Omental fat pad (tissue), 4 donors: ENCODE results near the gene THSD8. TPM values are rescaled to one million over a fixed set of nuclear protein-coding genes. Genes with fewer than 3 reads are reported as not detected.
"Not testable (repeated sequence)": the region's sequence is repeated elsewhere in the genome, so short reads cannot be mapped to it uniquely, and the experiment has no call there.

ENCODE experiments used
- ATAC-seq: fragments of 150-250 bp; one replicate; pipeline ENCODE4 v1.9.1; 2016; ENCODE audit warnings: mild to moderate bottlenecking, moderate library complexity; ENCODE audit not compliant: low FRiP score
- DNase-seq: peaks from one replicate; pipeline ENCODE4 v3.0.0-alpha.2; 2019; ENCODE audit warnings: low spot score
- total RNA-seq, 4 donors: library from RNA; depleted of rRNA; stranded (reverse); fragments of >200 nt; gene quantifications; one replicate each; pipeline ENCODE4 v1.1.0, GENCODE V29; 2016
- TF ChIP-seq, protein P1 (sequence below), 3 donors: fragments of 450-650 bp; IDR thresholded peaks; one replicate each; pipeline ENCODE4 v1.5.1; 2016 to 2017; ENCODE audit warnings: antibody characterized with exemption in 3 of 3, mild to moderate bottlenecking in 3 of 3, moderate library complexity in 2 of 3

THSD8 gene
- total RNA-seq, 4 donors from 2014 or later: not detected

GRCh38 chr19:12793290-12794195 lies 8.3 kb upstream of the THSD8 start:
- DNase-seq: no peak
- TF ChIP-seq, protein P1, sequence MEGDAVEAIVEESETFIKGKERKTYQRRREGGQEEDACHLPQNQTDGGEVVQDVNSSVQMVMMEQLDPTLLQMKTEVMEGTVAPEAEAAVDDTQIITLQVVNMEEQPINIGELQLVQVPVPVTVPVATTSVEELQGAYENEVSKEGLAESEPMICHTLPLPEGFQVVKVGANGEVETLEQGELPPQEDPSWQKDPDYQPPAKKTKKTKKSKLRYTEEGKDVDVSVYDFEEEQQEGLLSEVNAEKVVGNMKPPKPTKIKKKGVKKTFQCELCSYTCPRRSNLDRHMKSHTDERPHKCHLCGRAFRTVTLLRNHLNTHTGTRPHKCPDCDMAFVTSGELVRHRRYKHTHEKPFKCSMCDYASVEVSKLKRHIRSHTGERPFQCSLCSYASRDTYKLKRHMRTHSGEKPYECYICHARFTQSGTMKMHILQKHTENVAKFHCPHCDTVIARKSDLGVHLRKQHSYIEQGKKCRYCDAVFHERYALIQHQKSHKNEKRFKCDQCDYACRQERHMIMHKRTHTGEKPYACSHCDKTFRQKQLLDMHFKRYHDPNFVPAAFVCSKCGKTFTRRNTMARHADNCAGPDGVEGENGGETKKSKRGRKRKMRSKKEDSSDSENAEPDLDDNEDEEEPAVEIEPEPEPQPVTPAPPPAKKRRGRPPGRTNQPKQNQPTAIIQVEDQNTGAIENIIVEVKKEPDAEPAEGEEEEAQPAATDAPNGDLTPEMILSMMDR (IDR thresholded peaks at IDR 0.05): no peak
- ATAC-seq: peak; percentile 50

- no peak for DNase-seq
- TF ChIP-seq, protein P1 (IDR thresholded peaks at IDR 0.05): no peak
- ATAC-seq: no peak
These were observed 7.5 kb upstream of the THSD8 start for GRCh38 chr19:12794196-12794941.

- TF ChIP-seq, protein P1 (IDR thresholded peaks at IDR 0.05): no peak
- ATAC-seq: no peak
- no peak for DNase-seq
These were observed 6.9 kb upstream of the THSD8 start for GRCh38 chr19:12794971-12795381.

DNA sequence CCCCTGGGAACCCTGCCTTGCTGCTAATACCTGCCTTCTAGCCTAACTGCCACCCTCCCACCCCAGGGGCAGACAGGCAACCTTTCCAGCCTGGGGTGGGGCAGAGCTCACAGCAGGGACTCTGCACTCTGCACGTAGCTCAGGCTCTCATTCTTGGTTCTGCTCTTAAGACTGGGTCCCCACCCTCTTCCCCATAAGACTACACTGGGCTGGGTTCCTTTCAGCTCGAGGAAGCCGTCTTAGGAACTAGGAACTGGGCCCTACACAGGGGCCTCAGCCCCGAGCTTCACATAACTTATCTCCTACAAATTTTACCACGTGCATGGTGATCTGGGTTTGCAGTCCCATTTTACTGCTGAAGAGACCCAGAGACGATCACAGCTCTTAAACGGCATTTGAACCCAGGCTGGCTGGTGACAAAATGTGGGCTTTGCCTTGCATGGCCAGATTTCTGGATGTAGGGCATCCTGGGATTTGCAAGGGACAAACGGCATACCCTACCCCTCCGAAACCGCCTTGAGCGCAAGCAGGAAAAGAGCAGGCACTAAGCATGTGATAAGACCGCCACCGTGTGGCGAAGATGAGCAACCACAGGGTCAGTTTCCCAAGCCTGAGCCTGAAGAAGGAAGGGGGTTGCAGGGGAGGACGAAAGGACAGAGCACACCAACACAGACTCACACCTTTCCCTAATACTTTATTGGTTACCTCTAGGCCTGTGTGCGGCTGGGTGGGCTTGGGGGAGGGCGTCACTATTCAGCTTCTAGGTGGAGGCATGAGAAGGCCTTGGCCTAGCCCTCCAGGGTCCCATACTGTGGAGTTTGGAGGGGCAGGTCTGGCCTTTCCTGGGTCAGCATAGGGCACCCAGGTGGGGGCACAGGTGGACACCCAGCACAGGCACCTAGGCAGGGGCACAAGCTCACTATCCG lies 5.5 kb upstream of the THSD8 start:
- DNase-seq (no peak), ATAC-seq (peak; percentile 22)
- TF ChIP-seq, protein P1 (IDR thresholded peaks at IDR 0.05): peak in 2 of 3 donors; percentile 73 to 89

DNA sequence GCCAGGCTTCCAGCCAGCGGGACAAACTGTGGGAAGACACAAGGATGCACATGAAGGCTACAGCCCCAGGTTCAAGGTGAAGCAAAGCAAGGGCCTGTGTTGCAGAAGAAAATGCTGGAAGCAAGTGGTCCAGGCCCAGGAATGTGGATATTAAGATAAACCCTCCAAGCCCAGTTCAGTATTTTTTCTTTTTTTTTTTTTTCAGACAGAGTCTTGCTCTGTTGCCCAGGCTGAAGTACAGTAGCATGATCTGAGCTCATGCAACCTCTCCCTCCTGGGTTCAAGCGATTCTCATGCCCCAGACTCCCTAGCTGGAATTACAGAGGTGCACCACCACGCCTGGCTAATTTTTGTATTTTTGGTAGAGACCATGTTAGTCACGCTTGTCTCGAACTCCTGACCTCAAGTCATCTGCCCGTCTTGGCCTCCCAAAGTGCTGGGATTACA lies 4.7 kb upstream of the THSD8 start:
- TF ChIP-seq, protein P1 (IDR thresholded peaks at IDR 0.05): no peak
- ATAC-seq (no peak), DNase-seq (no peak)

DNA sequence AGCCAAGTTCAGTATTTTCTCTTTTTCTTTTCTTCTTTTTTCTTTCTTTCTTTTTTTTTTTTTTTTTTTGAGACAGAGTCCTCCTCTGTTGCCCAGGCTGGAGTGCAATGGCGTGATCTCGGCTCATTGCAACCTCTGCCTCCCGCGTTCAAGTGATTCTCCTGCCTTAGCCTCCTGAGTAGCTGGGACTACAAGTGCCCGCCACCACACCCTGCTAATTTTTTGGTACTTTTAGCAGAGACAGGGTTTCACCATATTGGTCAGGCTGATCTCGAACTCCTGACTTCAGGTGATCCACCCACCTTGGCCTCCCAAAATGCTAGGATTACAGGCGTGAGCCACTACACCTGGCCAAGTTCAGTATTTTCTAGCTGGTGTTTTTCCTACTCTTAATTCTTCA lies 4.3 kb upstream of the THSD8 start:
- ATAC-seq, DNase-seq: not testable (repeated sequence)
